ENCODE data around the gene UAP1L1. TPM values are rescaled to one million over a fixed set of nuclear protein-coding genes. Genes with fewer than 3 reads are reported as not detected.

The UAP1L1 gene
- total and polyA plus RNA-seq, 3 donors from 2014 or later: 6.9 to 10.1 (median 7.2) TPM

DNA sequence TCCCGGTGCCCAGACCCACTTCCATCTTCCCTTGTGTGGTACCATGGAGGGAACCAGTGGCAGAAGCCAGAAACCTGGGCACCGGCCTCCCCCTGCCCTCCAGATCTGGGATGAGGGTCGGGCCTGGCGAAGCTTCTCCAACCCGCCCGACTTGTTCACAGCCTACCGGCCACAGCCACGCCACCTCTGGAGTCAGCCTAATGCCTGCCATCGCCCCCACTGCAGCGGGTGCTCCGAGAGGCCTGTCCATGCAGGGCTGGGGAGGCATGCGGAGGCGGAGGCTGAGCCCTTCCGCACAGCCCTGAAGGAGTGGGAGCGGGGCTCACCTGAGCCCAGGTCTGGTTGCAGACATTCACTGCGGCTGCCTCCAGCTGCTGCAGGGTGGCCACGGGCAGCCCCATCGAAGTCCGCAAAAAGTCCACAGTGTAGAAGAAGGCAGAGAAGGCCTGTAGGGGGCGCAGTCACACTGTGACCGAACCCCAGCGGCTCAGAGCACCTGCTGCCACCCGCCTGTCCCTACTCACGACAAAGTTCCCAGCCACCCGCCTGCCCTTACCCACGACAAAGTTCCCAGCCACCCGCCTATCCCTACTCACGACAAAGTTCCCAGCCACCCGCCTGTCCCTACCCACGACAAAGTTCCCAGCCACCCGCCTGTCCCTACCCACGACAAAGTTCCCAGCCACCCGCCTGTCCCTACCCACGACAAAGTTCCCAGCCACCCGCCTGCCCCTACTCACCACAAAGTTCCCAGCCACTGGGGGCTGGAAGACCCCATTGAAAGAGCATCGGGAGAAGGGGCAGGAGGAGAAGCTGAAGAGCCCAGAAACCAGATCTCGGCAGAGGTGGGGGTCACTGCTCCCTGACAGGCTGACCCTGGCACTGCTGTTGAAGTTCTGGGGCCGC lies 27.5 kb upstream of the UAP1L1 start:
- Histone ChIP-seq H3K27ac (no peak overlapping the region), H3K4me1 (peaks cover 22% of the 10 kb centered on the region), H3K27me3 (no peaks in the 10 kb centered on the region), H3K4me3 (no peak overlapping the region), H3K9me3 (no peaks in the 10 kb centered on the region), H3K36me3 (ENCODE audit: low read depth, missing control alignments) (no peaks in the 10 kb centered on the region)
- intact Hi-C loops (cut with DNase I; ENCODE audit: low total_unique reads): no loop called here
- no peak for TF ChIP-seq POLR2A (IDR thresholded peaks at IDR 0.05)
- TF ChIP-seq, protein P1, sequence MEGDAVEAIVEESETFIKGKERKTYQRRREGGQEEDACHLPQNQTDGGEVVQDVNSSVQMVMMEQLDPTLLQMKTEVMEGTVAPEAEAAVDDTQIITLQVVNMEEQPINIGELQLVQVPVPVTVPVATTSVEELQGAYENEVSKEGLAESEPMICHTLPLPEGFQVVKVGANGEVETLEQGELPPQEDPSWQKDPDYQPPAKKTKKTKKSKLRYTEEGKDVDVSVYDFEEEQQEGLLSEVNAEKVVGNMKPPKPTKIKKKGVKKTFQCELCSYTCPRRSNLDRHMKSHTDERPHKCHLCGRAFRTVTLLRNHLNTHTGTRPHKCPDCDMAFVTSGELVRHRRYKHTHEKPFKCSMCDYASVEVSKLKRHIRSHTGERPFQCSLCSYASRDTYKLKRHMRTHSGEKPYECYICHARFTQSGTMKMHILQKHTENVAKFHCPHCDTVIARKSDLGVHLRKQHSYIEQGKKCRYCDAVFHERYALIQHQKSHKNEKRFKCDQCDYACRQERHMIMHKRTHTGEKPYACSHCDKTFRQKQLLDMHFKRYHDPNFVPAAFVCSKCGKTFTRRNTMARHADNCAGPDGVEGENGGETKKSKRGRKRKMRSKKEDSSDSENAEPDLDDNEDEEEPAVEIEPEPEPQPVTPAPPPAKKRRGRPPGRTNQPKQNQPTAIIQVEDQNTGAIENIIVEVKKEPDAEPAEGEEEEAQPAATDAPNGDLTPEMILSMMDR (IDR thresholded peaks at IDR 0.05): peak in 2 of 3 experiments; percentile 53 to 61
- WGBS, 2 donors: 68 to 78% methylated on average over 21 to 38 of the region's 38 CpGs
- peak; percentile 76 for DNase-seq

DNA sequence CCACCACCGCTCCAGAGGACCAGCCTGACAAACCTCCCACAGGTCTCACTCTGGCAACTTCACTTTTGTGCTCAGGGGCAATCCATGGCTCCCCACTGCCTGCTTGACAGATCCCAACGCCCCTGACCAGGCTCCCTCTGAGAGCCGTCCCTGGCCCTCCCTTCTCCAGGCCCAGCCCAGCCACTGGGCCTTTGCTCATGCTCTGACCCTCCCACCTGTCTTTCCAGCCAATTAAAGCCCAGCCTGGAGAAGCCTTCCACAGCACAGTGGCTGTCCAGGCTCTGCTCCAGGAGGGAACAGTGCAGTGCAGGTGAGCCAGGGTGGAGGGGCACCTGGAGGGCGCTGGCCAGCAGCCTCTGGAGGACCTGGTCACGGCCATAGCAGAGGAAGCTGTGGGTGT lies 26.7 kb upstream of the UAP1L1 start:
- TF ChIP-seq POLR2A (IDR thresholded peaks at IDR 0.05): no peak
- TF ChIP-seq, protein P1 (IDR thresholded peaks at IDR 0.05): no peak
- Histone ChIP-seq H3K4me3 (no peak overlapping the region), H3K9me3 (no peaks in the 10 kb centered on the region), H3K4me1 (peaks cover 27% of the 10 kb centered on the region), H3K27ac (no peak overlapping the region), H3K27me3 (no peaks in the 10 kb centered on the region), H3K36me3 (ENCODE audit: low read depth, missing control alignments) (no peaks in the 10 kb centered on the region)
- intact Hi-C loops (cut with DNase I; ENCODE audit: low total_unique reads): no loop called here
- no peak for DNase-seq
- WGBS, 2 donors: 82 to 89% methylated on average over 4 to 5 of the region's 5 CpGs

DNA sequence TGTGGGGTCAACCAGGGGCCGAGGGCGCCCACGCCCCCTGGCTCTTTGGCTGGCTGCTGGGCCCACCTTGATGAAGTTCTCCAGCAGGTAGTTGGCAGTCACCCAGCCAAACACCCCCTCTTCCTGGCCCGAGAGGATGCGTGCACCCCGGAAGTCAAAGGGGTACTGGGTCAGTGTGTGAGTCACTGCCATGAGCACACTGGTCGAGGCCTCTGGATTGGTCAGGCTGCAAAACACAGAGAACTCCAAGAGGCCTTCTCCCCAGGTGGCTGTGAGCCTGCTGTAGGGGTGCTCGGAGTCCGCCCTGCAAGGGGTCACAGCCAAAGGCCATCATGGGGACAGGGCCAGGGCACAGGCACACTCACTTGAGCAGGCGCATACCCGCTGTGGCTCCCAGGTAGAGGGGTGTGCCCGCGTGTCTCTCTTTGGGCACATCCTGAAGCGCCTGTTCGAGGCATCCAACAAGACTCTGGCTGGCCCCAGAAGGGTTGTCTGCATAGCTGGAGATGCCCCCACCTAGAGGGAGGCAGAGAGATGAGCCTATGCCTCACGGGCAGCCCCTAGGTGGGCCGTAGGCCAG lies 26.1 kb upstream of the UAP1L1 start:
- intact Hi-C loops (cut with DNase I; ENCODE audit: low total_unique reads): no loop called here

DNA sequence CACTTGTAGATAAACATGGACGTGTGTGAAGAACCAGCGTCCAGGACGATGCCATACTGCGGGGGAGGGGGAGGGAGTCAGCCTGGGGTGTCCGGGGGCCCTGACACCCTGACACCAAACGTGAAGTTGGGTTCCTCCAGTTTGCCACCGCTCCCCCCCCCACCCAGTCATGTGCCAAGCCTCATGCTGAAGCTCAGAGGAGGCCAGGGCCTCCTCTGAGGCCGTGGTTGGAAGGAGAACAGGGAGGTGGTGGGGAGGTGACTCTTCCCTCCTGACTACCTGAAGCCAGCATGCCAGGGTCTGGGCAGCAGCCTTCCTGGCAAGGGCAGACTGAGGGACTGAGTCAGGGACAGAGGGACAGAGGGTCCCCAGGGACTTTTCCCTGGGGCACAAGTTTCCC lies 25.0 kb upstream of the UAP1L1 start:
- Histone ChIP-seq H3K4me1 (peaks cover 34% of the 10 kb centered on the region), H3K36me3 (ENCODE audit: low read depth, missing control alignments) (no peaks in the 10 kb centered on the region), H3K27me3 (no peaks in the 10 kb centered on the region), H3K9me3 (no peaks in the 10 kb centered on the region), H3K4me3 (no peak overlapping the region), H3K27ac (no peak overlapping the region)
- WGBS, 2 donors: 79% methylated on average over 8 of the region's 8 CpGs; no CpG with 5 or more reads in 1 of the 2 donors
- no peak for DNase-seq
- intact Hi-C loops (cut with DNase I; ENCODE audit: low total_unique reads): no loop called here
- TF ChIP-seq, protein P1 (IDR thresholded peaks at IDR 0.05): no peak
- TF ChIP-seq POLR2A (IDR thresholded peaks at IDR 0.05): no peak

More for the DNA sequence above, 26.1 kb upstream of the UAP1L1 start:
- TF ChIP-seq, protein P1 (IDR thresholded peaks at IDR 0.05): no peak
- WGBS, 2 donors: 87% methylated on average over 17 of the region's 17 CpGs; no CpG with 5 or more reads in 1 of the 2 donors
- no peaks in the 10 kb centered on the region for H3K9me3 ChIP-seq
- no peaks in the 10 kb centered on the region for H3K36me3 ChIP-seq (ENCODE audit: low read depth, missing control alignments)
- peaks cover 33% of the 10 kb centered on the region for H3K4me1 ChIP-seq
- no peak for DNase-seq
- no peaks in the 10 kb centered on the region for H3K27me3 ChIP-seq
- H3K4me3 ChIP-seq: no peak overlapping the region
- H3K27ac ChIP-seq: no peak overlapping the region

Data from testis (tissue), 3 donors.